Transverse colon (tissue), 4 donors: ENCODE data around the gene TPRKB. TPM values are rescaled to one million over a fixed set of nuclear protein-coding genes. Genes with fewer than 3 reads are reported as not detected.
"Not testable (repeated sequence)": the region's sequence is repeated elsewhere in the genome, so short reads cannot be mapped to it uniquely, and the experiment has no call there.

ENCODE experiments used
- DNase-seq: peaks from one replicate; pipeline ENCODE4 v3.0.0-alpha.2; 2019
- H3K27ac ChIP-seq, 4 donors: fragments of 200-600 bp; sonication (generic); 2 replicates each; pipeline ENCODE4 v1.5.1; 2016 to 2018; ENCODE audit warnings: inconsistent platforms in 4 of 4
- H3K27me3 ChIP-seq: fragments of 200-600 bp; sonication (generic); 2 replicates; pipeline ENCODE4 v1.5.1; 2017; ENCODE audit warnings: inconsistent platforms
- H3K36me3 ChIP-seq, 4 donors: fragments of 200-600 bp; sonication (generic); 2 replicates each; pipeline ENCODE4 v1.5.1; 2017 to 2019; ENCODE audit warnings: inconsistent platforms in 4 of 4
- H3K4me1 ChIP-seq, 4 donors: fragments of 200-600 bp; sonication (generic); 2 replicates each; pipeline ENCODE4 v1.5.1; 2017 to 2020; ENCODE audit warnings: inconsistent platforms in 4 of 4
- H3K4me3 ChIP-seq, 4 donors: fragments of 200-600 bp; sonication (generic); 1 replicate in 1 of 4; 2 replicates in 3 of 4; pipeline versions ENCODE4 v1.5.1 to v1.6.1; 2017 to 2019; ENCODE audit warnings: inconsistent platforms in 4 of 4
- H3K9me3 ChIP-seq, 2 donors: fragments of 200-600 bp; sonication (generic); 2 replicates each; pipeline ENCODE4 v1.5.1; 2017 to 2019; ENCODE audit warnings: inconsistent platforms in 2 of 2
- CTCF ChIP-seq, 5 experiments: fragments of 200-600 bp in 3 of 5; fragments of 450-650 bp in 2 of 5; sonication (generic) in 3 of 5; IDR thresholded peaks; 1 replicate in 2 of 5; 2 replicates in 3 of 5; pipeline ENCODE4 v1.5.1; 2016 to 2017; ENCODE audit warnings: antibody characterized with exemption in 5 of 5, inconsistent platforms in 3 of 5, mild to moderate bottlenecking in 2 of 5, moderate library complexity in 1 of 5
- EP300 ChIP-seq: sonication (generic); formaldehyde crosslinking; IDR thresholded peaks from one replicate; pipeline ENCODE4 v1.6.1; 2017; ENCODE audit warnings: antibody characterized with exemption, low read depth
- POLR2A ChIP-seq: fragments of 450-650 bp; IDR thresholded peaks from one replicate; pipeline ENCODE4 v1.6.1; 2016; ENCODE audit warnings: antibody characterized with exemption, mild to moderate bottlenecking, moderate library complexity
- POLR2AphosphoS5 ChIP-seq, 3 donors: sonication (generic); formaldehyde crosslinking; IDR thresholded peaks; one replicate each; pipeline ENCODE4 v1.6.1; 2016; ENCODE audit warnings: antibody characterized with exemption in 3 of 3
- WGBS, 2 donors: methylation state at CpG; one replicate each; pipeline ENCODE4 v1.1.5; 2018; ENCODE audit warnings: low coverage in 1 of 2; 5-methylcytosine and 5-hydroxymethylcytosine counted together
- in situ Hi-C, 4 donors: fragments of 200-750 bp; cut with MboI; loops; one replicate each; pipeline versions ENCODE4 v1.15.0 to v1.15.1; 2017; ENCODE audit warnings: low sequenced_read_pairs in 3 of 4, low pct_ligation_motif_present in 1 of 4, low pct_unique_long_range_greater_than_20kb in 1 of 4
- intact Hi-C: fragments of 100-400 bp; cut with DNase I; formaldehyde crosslinking; loops from one replicate; pipeline ENCODE4 v1.15.1; 2023; ENCODE audit warnings: low total_unique reads
- total RNA-seq, 4 donors: library from RNA; depleted of rRNA; stranded (reverse); fragments of >200 nt; gene quantifications; one replicate each; pipeline ENCODE4 v1.1.0, GENCODE V29; 2016

Gene TPRKB
- total RNA-seq, 4 donors from 2014 or later = 10.5 to 76.2 (median 36.5) TPM

- DNase-seq = no peak
- 100% methylated on average over 1 of the region's 1 CpG for WGBS, 2 donors
Measured at GRCh38 chr2:73764945-73765344, 27.8 kb upstream of the TPRKB start.

GRCh38 chr2:73762571-73762970, 25.4 kb upstream of the TPRKB start:
- Histone ChIP-seq H3K36me3 (peaks cover 0 to 66% (median 17%) of the 10 kb centered on the region in 4 donors), H3K4me3 (no peak overlapping the region), H3K9me3 (no peaks in the 10 kb centered on the region), H3K27ac (no peak overlapping the region), H3K27me3 (no peaks in the 10 kb centered on the region), H3K4me1 (peaks cover 0 to 7% (median 0%) of the 10 kb centered on the region in 4 donors)
- intact Hi-C loops = no loop called here
- TF ChIP-seq CTCF (IDR thresholded peaks at IDR 0.05) (no peak), POLR2A (no peak), POLR2AphosphoS5 (IDR thresholded peaks at IDR 0.05) (no peak), EP300 (no peak)
- WGBS, 2 donors = 84 to 86% methylated on average over 1 of the region's 1 CpG
- in situ Hi-C loops = no loop called here
- no peak for DNase-seq

More at GRCh38 chr2:73764945-73765344, 27.8 kb upstream of the TPRKB start:
- no peak for TF ChIP-seq POLR2A
- no peak for TF ChIP-seq POLR2AphosphoS5 (IDR thresholded peaks at IDR 0.05)
- no peak for TF ChIP-seq EP300
- no peak for TF ChIP-seq CTCF (IDR thresholded peaks at IDR 0.05)
- H3K9me3 ChIP-seq = no peaks in the 10 kb centered on the region
- in situ Hi-C loops (no loop called here), intact Hi-C loops (no loop called here)
- H3K4me3 ChIP-seq = no peak overlapping the region
- H3K27ac ChIP-seq = no peak overlapping the region
- no peaks in the 10 kb centered on the region for H3K27me3 ChIP-seq
- no peaks in the 10 kb centered on the region for H3K4me1 ChIP-seq
- peaks cover 0 to 80% (median 27%) of the 10 kb centered on the region in 4 donors for H3K36me3 ChIP-seq

- intact Hi-C loops (no loop called here), in situ Hi-C loops (no loop called here)
- peaks cover 0 to 7% (median 0%) of the 10 kb centered on the region in 4 donors for H3K4me1 ChIP-seq
- H3K27me3 ChIP-seq = no peaks in the 10 kb centered on the region
- TF ChIP-seq POLR2A (no peak), EP300 (no peak), CTCF (IDR thresholded peaks at IDR 0.05) (no peak), POLR2AphosphoS5 (IDR thresholded peaks at IDR 0.05) (no peak)
- 71 to 95% methylated on average over 2 of the region's 2 CpGs for WGBS, 2 donors
- DNase-seq = no peak
- no peak overlapping the region for H3K27ac ChIP-seq
- H3K4me3 ChIP-seq = no peak overlapping the region
- H3K9me3 ChIP-seq = no peaks in the 10 kb centered on the region
- H3K36me3 ChIP-seq = peaks cover 0 to 41% (median 8%) of the 10 kb centered on the region in 4 donors
Measured at GRCh38 chr2:73759904-73760303, 22.8 kb upstream of the TPRKB start.

- 57 to 60% methylated on average over 2 to 3 of the region's 3 CpGs for WGBS, 2 donors
- H3K27ac ChIP-seq = no peak overlapping the region
- TF ChIP-seq CTCF (IDR thresholded peaks at IDR 0.05) = no peak
- TF ChIP-seq POLR2A = no peak
- TF ChIP-seq POLR2AphosphoS5 (IDR thresholded peaks at IDR 0.05) = no peak
- no peak for TF ChIP-seq EP300
- H3K9me3 ChIP-seq = no peaks in the 10 kb centered on the region
- no peak overlapping the region for H3K4me3 ChIP-seq
- H3K27me3 ChIP-seq = no peaks in the 10 kb centered on the region
- in situ Hi-C loops = no loop called here
- H3K4me1 ChIP-seq = peaks cover 0 to 7% (median 0%) of the 10 kb centered on the region in 4 donors
- intact Hi-C loops = no loop called here
- H3K36me3 ChIP-seq = peaks cover 0 to 36% (median 6%) of the 10 kb centered on the region in 4 donors
- no peak for DNase-seq
Measured at GRCh38 chr2:73759285-73759764, 22.2 kb upstream of the TPRKB start.

GRCh38 chr2:73754332-73754731, 17.2 kb upstream of the TPRKB start:
- in situ Hi-C loops, H3K4me1 ChIP-seq: not testable (repeated sequence)

More at GRCh38 chr2:73754332-73754731, 17.2 kb upstream of the TPRKB start:
- 84 to 86% methylated on average over 5 to 7 of the region's 7 CpGs for WGBS, 2 donors
- H3K27ac ChIP-seq, H3K9me3 ChIP-seq, H3K4me3 ChIP-seq, H3K36me3 ChIP-seq, H3K27me3 ChIP-seq, DNase-seq, intact Hi-C loops: not testable (repeated sequence)
